Stomach (tissue), 9 donors: Measurements from ENCODE around the gene ARHGEF18. TPM values are rescaled to one million over a fixed set of nuclear protein-coding genes. Genes with fewer than 3 reads are reported as not detected.
"Not testable (repeated sequence)": the region's sequence is repeated elsewhere in the genome, so short reads cannot be mapped to it uniquely, and the experiment has no call there.

Experiments
- DNase-seq, 2 donors: peaks; one replicate each; pipeline versions ENCODE4 v3.0.0 to v3.0.0-alpha.2; 2013 to 2019
- H3K27ac ChIP-seq, 5 donors: fragments of 200-600 bp in 4 of 5; sonication (generic) in 4 of 5; one replicate each; pipeline ENCODE4 v1.5.1; 2013 to 2019; ENCODE audit warnings: mild to moderate bottlenecking in 1 of 5, moderate library complexity in 1 of 5
- H3K27me3 ChIP-seq, 3 donors: fragments of 200-600 bp; sonication (generic); one replicate each; pipeline ENCODE4 v1.5.1; 2017 to 2019; ENCODE audit warnings: mixed run types in 1 of 3
- H3K36me3 ChIP-seq, 4 donors: fragments of 200-600 bp; sonication (generic); 1 replicate in 3 of 4; 2 replicates in 1 of 4; pipeline ENCODE4 v1.5.1; 2016 to 2019
- H3K4me1 ChIP-seq, 4 donors: fragments of 200-600 bp; sonication (generic); one replicate each; pipeline ENCODE4 v1.5.1; 2016 to 2019
- H3K4me3 ChIP-seq, 4 donors: fragments of 200-600 bp; sonication (generic) in 3 of 4; one replicate each; pipeline ENCODE4 v1.5.1; 2016 to 2019; ENCODE audit warnings: mild to moderate bottlenecking in 1 of 4
- H3K9me3 ChIP-seq, 4 donors: fragments of 200-600 bp; sonication (generic); one replicate each; pipeline ENCODE4 v1.5.1; 2016 to 2019
- EP300 ChIP-seq: sonication (generic); formaldehyde crosslinking; IDR thresholded peaks from one replicate; pipeline ENCODE4 v1.6.1; 2017; ENCODE audit warnings: antibody characterized with exemption
- POLR2A ChIP-seq, 4 donors: fragments of 450-650 bp; IDR thresholded peaks; one replicate each; pipeline ENCODE4 v1.6.1; 2016; ENCODE audit warnings: antibody characterized with exemption in 4 of 4, control low read depth in 2 of 4, mild to moderate bottlenecking in 1 of 4, moderate library complexity in 1 of 4
- POLR2AphosphoS5 ChIP-seq, 3 donors: sonication (generic); formaldehyde crosslinking; IDR thresholded peaks; one replicate each; pipeline ENCODE4 v1.6.1; 2016; ENCODE audit warnings: antibody characterized with exemption in 3 of 3
- WGBS, 5 donors: extraction: QIAGEN DNeasy Blood & Tissue Kit in 3 of 5; methylation state at CpG; one replicate each; pipeline versions ENCODE4 v1.1.5 to v1.1.7; 2013 to 2018; 5-methylcytosine and 5-hydroxymethylcytosine counted together
- intact Hi-C: fragments of 100-400 bp; cut with DNase I; formaldehyde crosslinking; loops from one replicate; pipeline ENCODE4 v1.15.1; 2023; ENCODE audit warnings: low total_unique reads
- polyA plus RNA-seq, 3 donors: library from polyadenylated mRNA; stranded (reverse); fragments of 200-250 nt; gene quantifications; one replicate each; pipeline ENCODE4 v1.2.3, GENCODE V29; 2013
- total RNA-seq, 5 donors: library from RNA; depleted of rRNA; stranded (reverse); fragments of >200 nt; gene quantifications; one replicate each; pipeline versions ENCODE4 v1.1.0 to v1.2.3, GENCODE V29; 2014 to 2016
- TF ChIP-seq, protein P1 (sequence below), 7 experiments: fragments of 450-650 bp in 4 of 7; fragments of 200-600 bp in 3 of 7; sonication (generic) in 3 of 7; IDR thresholded peaks; one replicate each; pipeline ENCODE4 v1.5.1; 2016 to 2019; ENCODE audit warnings: antibody characterized with exemption in 7 of 7, control low read depth in 2 of 7, mild to moderate bottlenecking in 1 of 7
- donor health status: healthy with polysubstance abuse.
- donor health status: Bipolar disorder and iron deficiency.
- donor health status: healthy.

Gene ARHGEF18
- total and polyA plus RNA-seq, 8 donors, result 12.6 to 56.2 (median 28.3) TPM

DNA sequence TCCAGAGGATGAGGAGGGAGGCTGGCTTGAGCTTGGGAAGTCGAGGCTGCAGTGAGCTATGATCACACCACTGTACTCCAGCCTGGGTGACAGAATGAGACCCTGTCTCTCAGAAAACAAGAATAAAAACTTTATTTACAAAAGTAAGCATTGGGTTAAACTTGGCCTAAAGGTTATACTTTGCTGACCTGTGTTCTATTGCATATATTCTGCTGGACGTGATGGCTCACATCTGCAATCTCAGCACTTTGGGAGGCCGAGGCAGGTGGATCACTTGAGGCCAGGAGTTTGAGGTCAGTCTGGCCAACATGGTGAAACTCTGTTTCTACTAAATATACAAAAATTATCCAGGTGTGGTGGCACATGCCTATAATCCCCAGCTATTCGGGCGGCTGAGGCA is 6.6 kb upstream of the ARHGEF18 start:
- intact Hi-C loops, result loop anchor here (5.0 kb wide), 1 partner anchor 195 kb away; no protein-coding TSS in a partner anchor

DNA sequence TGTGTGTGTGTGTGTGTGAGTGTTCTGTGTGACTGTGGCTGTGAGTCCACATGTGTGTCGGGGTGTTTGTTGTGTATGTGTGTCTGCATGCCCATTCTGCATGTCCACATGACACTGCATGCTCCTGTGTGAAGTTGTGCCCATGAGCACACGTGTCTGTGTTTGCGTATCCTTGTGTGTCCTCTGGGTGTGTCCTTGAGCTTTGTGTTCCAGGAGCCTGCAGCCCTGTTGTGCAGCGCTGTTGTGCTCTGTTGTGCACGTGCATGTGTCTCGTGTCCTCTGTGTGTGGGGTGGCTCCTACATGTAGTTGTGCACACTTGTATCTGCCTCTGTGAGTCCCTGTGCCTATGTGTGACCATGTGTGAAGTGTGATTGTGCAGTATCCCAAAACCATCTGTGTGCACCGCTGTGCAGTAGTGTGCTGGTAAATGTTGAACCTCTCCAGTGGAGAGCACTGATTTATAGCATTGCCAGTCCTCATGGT is 2.2 kb upstream of the ARHGEF18 start:
- H3K27ac ChIP-seq, result no peak overlapping the region
- intact Hi-C loops, result no loop called here
- H3K36me3 ChIP-seq, result no peaks in the 10 kb centered on the region
- 50 to 74% (median 68%) methylated on average over 4 to 7 of the region's 7 CpGs for WGBS, 5 donors
- TF ChIP-seq EP300 (no peak), POLR2AphosphoS5 (IDR thresholded peaks at IDR 0.05) (no peak), POLR2A (IDR thresholded peaks at IDR 0.05) (no peak)
- TF ChIP-seq, protein P1, sequence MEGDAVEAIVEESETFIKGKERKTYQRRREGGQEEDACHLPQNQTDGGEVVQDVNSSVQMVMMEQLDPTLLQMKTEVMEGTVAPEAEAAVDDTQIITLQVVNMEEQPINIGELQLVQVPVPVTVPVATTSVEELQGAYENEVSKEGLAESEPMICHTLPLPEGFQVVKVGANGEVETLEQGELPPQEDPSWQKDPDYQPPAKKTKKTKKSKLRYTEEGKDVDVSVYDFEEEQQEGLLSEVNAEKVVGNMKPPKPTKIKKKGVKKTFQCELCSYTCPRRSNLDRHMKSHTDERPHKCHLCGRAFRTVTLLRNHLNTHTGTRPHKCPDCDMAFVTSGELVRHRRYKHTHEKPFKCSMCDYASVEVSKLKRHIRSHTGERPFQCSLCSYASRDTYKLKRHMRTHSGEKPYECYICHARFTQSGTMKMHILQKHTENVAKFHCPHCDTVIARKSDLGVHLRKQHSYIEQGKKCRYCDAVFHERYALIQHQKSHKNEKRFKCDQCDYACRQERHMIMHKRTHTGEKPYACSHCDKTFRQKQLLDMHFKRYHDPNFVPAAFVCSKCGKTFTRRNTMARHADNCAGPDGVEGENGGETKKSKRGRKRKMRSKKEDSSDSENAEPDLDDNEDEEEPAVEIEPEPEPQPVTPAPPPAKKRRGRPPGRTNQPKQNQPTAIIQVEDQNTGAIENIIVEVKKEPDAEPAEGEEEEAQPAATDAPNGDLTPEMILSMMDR (IDR thresholded peaks at IDR 0.05), result no peak
- DNase-seq, result no peak
- H3K4me3 ChIP-seq, result no peak overlapping the region
- H3K4me1 ChIP-seq, result peaks cover 0 to 15% (median 6%) of the 10 kb centered on the region in 4 donors
- H3K9me3 ChIP-seq, result peaks cover 0 to 5% (median 2%) of the 10 kb centered on the region in 4 donors
- peaks cover 0 to 24% (median 0%) of the 10 kb centered on the region in 3 donors for H3K27me3 ChIP-seq

More for the DNA sequence above, 6.6 kb upstream of the ARHGEF18 start:
- Histone ChIP-seq H3K4me3 (no peak overlapping the region), H3K4me1 (peaks cover 0 to 29% (median 12%) of the 10 kb centered on the region in 4 donors), H3K27ac (no peak overlapping the region), H3K36me3 (no peaks in the 10 kb centered on the region), H3K9me3 (no peaks in the 10 kb centered on the region), H3K27me3 (peaks cover 0 to 19% (median 0%) of the 10 kb centered on the region in 3 donors)
- no peak for DNase-seq
- TF ChIP-seq POLR2AphosphoS5 (IDR thresholded peaks at IDR 0.05), result no peak
- no peak for TF ChIP-seq POLR2A (IDR thresholded peaks at IDR 0.05)
- no peak for TF ChIP-seq EP300
- TF ChIP-seq, protein P1 (IDR thresholded peaks at IDR 0.05), result no peak
- 84 to 95% (median 91%) methylated on average over 5 of the region's 5 CpGs for WGBS, 5 donors

DNA sequence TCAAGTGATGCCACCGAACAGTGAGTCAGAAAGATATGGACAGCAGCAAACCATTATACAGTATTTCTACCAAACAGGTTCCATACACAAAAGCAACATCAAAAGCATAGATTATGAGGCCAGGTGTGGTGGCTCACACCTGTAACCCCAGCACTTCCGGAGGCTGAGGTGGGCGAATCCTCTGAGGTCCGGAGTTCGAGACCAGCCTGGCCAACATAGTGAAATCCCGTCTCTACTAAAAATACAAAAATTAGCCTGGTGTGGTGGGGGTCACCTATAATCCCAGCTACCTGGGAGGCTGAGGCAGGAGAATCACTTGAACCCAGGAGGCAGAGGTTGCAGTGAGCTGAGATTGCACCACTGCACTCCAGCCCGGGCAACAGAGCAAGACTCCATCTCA is 1.7 kb upstream of the ARHGEF18 start:
- WGBS, 5 donors, result 73 to 88% (median 81%) methylated on average over 7 of the region's 7 CpGs
- H3K9me3 ChIP-seq, DNase-seq, H3K36me3 ChIP-seq, H3K27ac ChIP-seq, intact Hi-C loops, H3K4me3 ChIP-seq: not testable (repeated sequence)
- Histone ChIP-seq H3K27me3 (peaks cover 0 to 24% (median 0%) of the 10 kb centered on the region in 3 donors), H3K4me1 (peaks cover 0 to 15% (median 6%) of the 10 kb centered on the region in 4 donors)

DNA sequence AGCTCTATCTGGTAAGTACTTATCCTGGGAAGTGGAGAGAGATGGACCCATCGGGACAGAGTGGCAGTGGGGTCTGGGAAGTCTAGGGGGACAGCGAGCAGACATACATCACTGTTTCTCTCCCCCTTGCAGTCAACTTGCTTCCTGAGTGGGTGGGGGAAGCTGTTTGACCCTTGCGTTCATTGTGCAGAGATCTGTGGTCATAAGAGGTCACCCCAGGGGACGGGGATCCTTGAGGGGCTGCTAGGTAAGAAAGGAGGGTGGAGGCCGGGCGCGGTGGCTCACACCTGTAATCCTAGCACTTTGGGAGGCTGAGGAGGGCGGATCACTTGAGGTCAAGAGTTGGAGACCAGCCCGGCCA is 474 bp downstream of the ARHGEF18 start:
- intact Hi-C loops, result no loop called here
- H3K27me3 ChIP-seq, result peaks cover 0 to 18% (median 0%) of the 10 kb centered on the region in 3 donors

More for the DNA sequence above, 474 bp downstream of the ARHGEF18 start:
- Histone ChIP-seq H3K9me3 (peaks cover 0 to 12% (median 6%) of the 10 kb centered on the region in 4 donors), H3K27ac (peak overlapping the region in 2 of 5 donors; percentile 52 to 60), H3K4me3 (peak overlapping the region in 3 of 4 donors; percentile 10 to 29 (median 27)), H3K4me1 (peaks cover 0 to 19% (median 9%) of the 10 kb centered on the region in 4 donors), H3K36me3 (no peaks in the 10 kb centered on the region)
- no peak for DNase-seq
- TF ChIP-seq, protein P1 (IDR thresholded peaks at IDR 0.05), result no peak
- no peak for TF ChIP-seq EP300
- TF ChIP-seq POLR2AphosphoS5 (IDR thresholded peaks at IDR 0.05), result no peak
- no peak for TF ChIP-seq POLR2A (IDR thresholded peaks at IDR 0.05)
- WGBS, 5 donors, result 73 to 86% (median 77%) methylated on average over 9 of the region's 9 CpGs
